Glutamatergic neuron (in vitro differentiated cells): ENCODE data around the gene ARID1B. TPM values are rescaled to one million over a fixed set of nuclear protein-coding genes. Genes with fewer than 3 reads are reported as not detected.

Source experiments
- DNase-seq: peaks from one replicate; pipeline ENCODE4 v3.0.0; 2022
- H3K27ac Mint-ChIP-seq: one replicate; pipeline ENCODE4 v1.8.0; 2020; ENCODE audit warnings: mild to moderate bottlenecking, mixed read lengths, inconsistent platforms; ENCODE audit not compliant: unreplicated experiment
- H3K27me3 Mint-ChIP-seq: one replicate; pipeline ENCODE4 v1.8.0; 2020; ENCODE audit warnings: mild to moderate bottlenecking, moderate library complexity, mixed read lengths, inconsistent platforms; ENCODE audit not compliant: unreplicated experiment
- H3K36me3 Mint-ChIP-seq: one replicate; pipeline ENCODE4 v1.8.0; 2020; ENCODE audit warnings: mild to moderate bottlenecking, mixed read lengths, inconsistent platforms; ENCODE audit not compliant: unreplicated experiment
- H3K4me1 Mint-ChIP-seq: one replicate; pipeline ENCODE4 v1.8.0; 2020; ENCODE audit warnings: mild to moderate bottlenecking, low read depth, mixed read lengths, inconsistent platforms; ENCODE audit not compliant: unreplicated experiment
- H3K4me3 Mint-ChIP-seq: one replicate; pipeline ENCODE4 v1.8.0; 2020; ENCODE audit warnings: mild to moderate bottlenecking, mixed read lengths, inconsistent platforms; ENCODE audit not compliant: unreplicated experiment
- H3K9me3 Mint-ChIP-seq: one replicate; pipeline ENCODE4 v1.8.0; 2020; ENCODE audit warnings: mild to moderate bottlenecking, moderate library complexity, mixed read lengths, inconsistent platforms; ENCODE audit not compliant: unreplicated experiment
- total RNA-seq: library from RNA; stranded (reverse); fragmentation: NEBNext Ultra II Directional; extraction: Animal tissue kit (Norgen Biotek cat#: 25700); gene quantifications from one replicate; pipeline ENCODE4 v1.2.1, GENCODE V29; 2021; ENCODE audit not compliant: unreplicated experiment
- TF ChIP-seq, protein P1 (sequence below): fragments of 200-600 bp; sonication (generic); IDR thresholded peaks from one replicate; pipeline ENCODE4 v1.5.0; 2021; ENCODE audit not compliant: partially characterized antibody, unreplicated experiment

Gene ARID1B
- total RNA-seq, 1 donor from 2014 or later: 202 TPM

DNA sequence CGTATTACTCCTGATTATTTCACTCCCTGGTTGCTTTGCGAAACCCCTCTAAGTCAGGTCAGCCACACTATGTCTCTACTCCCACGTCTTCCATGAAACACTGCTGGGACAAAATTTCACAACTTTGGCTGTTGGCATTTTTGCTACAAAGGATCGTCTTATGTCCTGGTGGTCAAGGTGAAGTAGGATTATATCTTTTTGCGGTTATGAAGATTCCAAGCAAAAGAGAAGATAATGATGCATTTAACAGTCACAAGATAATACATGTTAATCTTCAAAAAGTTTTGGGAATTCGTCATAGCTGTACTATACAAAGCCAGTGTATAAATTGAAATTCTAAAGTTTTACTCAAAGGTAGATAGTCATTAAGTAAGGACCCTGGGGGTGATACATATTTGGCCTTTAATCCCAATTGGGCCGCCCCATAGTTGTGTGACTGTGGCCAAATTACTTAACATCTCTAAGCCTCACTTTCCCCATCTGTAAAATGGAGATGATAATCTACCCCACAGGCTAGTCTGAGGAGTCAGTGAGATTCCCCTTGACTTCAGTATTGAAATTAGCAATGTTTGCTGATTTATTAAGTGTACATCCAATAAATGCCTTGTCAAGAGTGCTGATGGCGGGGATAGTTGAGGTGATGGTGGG, 212.1 kb downstream of the ARID1B start:
- Mint-ChIP-seq H3K9me3 (peaks cover 12% of the 10 kb centered on the region), H3K27me3 (peaks cover 7% of the 10 kb centered on the region), H3K4me1 (peaks cover 34% of the 10 kb centered on the region), H3K4me3 (peak overlapping the region; percentile 6), H3K27ac (peak overlapping the region; percentile 57), H3K36me3 (no peaks in the 10 kb centered on the region)
- no peak for DNase-seq
- TF ChIP-seq, protein P1, sequence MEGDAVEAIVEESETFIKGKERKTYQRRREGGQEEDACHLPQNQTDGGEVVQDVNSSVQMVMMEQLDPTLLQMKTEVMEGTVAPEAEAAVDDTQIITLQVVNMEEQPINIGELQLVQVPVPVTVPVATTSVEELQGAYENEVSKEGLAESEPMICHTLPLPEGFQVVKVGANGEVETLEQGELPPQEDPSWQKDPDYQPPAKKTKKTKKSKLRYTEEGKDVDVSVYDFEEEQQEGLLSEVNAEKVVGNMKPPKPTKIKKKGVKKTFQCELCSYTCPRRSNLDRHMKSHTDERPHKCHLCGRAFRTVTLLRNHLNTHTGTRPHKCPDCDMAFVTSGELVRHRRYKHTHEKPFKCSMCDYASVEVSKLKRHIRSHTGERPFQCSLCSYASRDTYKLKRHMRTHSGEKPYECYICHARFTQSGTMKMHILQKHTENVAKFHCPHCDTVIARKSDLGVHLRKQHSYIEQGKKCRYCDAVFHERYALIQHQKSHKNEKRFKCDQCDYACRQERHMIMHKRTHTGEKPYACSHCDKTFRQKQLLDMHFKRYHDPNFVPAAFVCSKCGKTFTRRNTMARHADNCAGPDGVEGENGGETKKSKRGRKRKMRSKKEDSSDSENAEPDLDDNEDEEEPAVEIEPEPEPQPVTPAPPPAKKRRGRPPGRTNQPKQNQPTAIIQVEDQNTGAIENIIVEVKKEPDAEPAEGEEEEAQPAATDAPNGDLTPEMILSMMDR: no peak

DNA sequence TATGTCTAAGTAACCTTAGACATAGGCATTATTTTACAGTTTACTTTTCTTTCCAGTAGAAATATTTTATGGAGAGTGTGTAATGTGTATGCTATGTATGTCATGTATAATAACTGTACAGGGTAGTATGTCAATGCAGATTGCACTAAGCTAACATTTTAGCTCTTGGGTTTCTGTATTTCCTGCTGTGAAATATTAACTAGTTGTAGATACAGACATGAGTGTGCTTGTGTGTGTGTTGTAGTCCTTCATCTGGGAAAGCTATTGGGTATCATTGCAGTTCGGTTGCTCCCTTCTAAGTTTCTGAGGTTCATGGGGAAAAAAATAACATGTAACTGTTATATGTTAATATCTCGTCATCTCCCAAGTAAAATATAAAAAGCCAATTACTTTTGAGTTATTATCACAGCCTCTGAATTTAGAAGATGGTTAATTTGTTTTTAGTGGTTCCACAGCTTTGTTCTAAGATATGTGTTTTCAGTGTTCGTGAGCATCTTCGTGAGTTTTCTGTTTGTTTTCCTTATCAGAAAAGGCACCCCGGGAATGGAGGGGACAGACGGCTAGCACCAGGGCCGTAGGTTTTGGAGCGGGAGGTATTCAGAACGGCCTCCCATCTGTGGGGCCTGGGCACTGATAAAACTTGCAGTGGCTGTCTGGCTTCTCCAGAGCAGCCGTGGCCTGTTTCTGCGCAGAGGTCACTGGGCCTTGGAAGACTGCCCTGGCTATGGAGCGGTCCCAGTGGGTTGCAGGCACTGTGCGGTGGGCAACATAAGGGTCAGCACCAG, 215.0 kb downstream of the ARID1B start:
- peaks cover 12% of the 10 kb centered on the region for H3K9me3 Mint-ChIP-seq
- H3K36me3 Mint-ChIP-seq: no peaks in the 10 kb centered on the region
- H3K4me3 Mint-ChIP-seq: peak overlapping the region; percentile 1
- TF ChIP-seq, protein P1: no peak
- H3K27me3 Mint-ChIP-seq: peaks cover 6% of the 10 kb centered on the region
- H3K27ac Mint-ChIP-seq: peak overlapping the region; percentile 16
- DNase-seq: peak; percentile 36
- H3K4me1 Mint-ChIP-seq: peaks cover 38% of the 10 kb centered on the region

DNA sequence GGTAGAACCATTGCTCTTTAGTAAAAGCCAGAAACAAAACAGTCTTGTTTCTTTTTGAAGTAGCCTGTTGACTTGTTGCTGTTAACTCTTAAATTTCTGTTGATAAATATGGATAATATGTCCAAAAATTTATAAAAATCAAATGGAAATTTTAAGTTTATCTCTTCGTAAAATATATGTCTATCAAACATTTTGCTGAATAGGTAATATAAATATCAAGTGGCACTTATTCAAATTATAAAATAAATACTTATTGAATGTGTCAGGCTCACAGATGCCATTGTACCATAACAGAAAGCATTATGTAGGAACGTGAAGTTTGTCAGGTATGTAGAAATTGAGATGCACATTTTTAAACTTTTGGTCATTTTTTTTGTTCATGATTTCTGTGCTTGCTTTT, 216.5 kb downstream of the ARID1B start:
- Mint-ChIP-seq H3K36me3 (no peaks in the 10 kb centered on the region), H3K4me3 (no peak overlapping the region)

DNA sequence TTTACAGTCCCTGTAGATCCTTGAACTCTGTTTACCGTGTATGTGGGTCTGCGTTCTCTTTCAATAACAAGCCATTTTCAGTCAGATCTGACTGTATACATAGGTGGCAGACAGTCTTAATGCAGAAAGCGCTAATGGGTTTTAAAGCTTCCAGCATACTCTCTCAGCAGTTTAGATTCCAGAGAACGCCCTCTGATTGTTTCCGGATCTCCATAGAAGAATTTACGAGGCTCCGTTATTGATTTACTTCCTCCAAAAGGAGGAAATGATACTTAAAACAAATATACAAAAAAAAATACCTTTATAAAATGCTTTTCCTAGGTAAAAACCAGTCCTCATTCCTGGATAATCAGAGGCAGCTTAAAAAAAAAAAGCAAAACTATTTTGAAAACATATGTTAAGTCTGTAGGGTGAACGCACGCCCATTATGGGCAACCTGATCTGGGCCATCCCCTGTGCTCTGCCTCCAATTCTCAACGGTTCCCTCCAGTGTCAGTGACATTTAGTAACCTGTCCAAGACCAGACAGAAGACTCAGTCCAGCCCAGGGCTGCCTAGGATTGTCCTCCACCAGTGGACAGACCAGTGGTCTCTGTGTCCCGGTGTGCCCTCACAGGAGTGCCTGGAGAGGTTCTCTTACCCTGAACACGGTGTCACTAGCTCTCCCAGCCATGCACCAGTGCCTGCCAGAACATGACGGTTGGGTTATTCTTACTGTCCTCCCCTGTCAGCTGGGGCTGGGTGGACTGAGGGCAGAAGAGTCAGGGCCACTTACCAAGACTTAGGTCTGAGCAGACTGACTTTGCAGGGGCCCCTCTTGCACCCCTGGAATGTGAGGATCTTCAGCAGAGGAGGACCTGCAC, 217.3 kb downstream of the ARID1B start:
- peaks cover 3% of the 10 kb centered on the region for H3K9me3 Mint-ChIP-seq
- H3K4me1 Mint-ChIP-seq: peaks cover 24% of the 10 kb centered on the region
- no peak for DNase-seq
- peaks cover 3% of the 10 kb centered on the region for H3K27me3 Mint-ChIP-seq
- TF ChIP-seq, protein P1: no peak
- peak overlapping the region; percentile 73 for H3K27ac Mint-ChIP-seq
- no peaks in the 10 kb centered on the region for H3K36me3 Mint-ChIP-seq
- no peak overlapping the region for H3K4me3 Mint-ChIP-seq

More for the DNA sequence above, 216.5 kb downstream of the ARID1B start:
- peaks cover 29% of the 10 kb centered on the region for H3K4me1 Mint-ChIP-seq
- H3K9me3 Mint-ChIP-seq: peaks cover 3% of the 10 kb centered on the region
- DNase-seq: no peak
- H3K27ac Mint-ChIP-seq: peak overlapping the region; percentile 28
- peaks cover 3% of the 10 kb centered on the region for H3K27me3 Mint-ChIP-seq
- TF ChIP-seq, protein P1: no peak
